NCI-H2227 treated with DMSO at 0.1 percent for 48 hours (cell line): ENCODE measurements around the gene IL37.
A peak's percentile ranks its signal among the peaks of the same experiment; 100 is the strongest.
"Not testable (repeated sequence)": the region's sequence is repeated elsewhere in the genome, so short reads cannot be mapped to it uniquely, and the experiment has no call there.

Experiments
- DNase-seq: peaks from one replicate; lab custom pipeline; 2025; lab: John Stamatoyannopoulos, UW

Gene IL37

GRCh38 chr2:112923237-112923966 lies 12.4 kb downstream of the IL37 start:
- no peak for DNase-seq

- DNase-seq = no peak
These were observed 13.0 kb downstream of the IL37 start for GRCh38 chr2:112923967-112924338.

GRCh38 chr2:112924360-112924759 lies 13.4 kb downstream of the IL37 start:
- no peak for DNase-seq

GRCh38 chr2:112924821-112925220 lies 13.9 kb downstream of the IL37 start:
- no peak for DNase-seq

GRCh38 chr2:112926707-112927106 lies 15.7 kb downstream of the IL37 start:
- DNase-seq = no peak

- DNase-seq = no peak
These were observed 16.8 kb downstream of the IL37 start for GRCh38 chr2:112927745-112928144.

- DNase-seq = no peak
These were observed 22.3 kb downstream of the IL37 start for GRCh38 chr2:112933261-112933660.

GRCh38 chr2:112934117-112934516 lies 23.2 kb downstream of the IL37 start:
- DNase-seq = not testable (repeated sequence)

GRCh38 chr2:112936927-112937232 lies 25.9 kb downstream of the IL37 start:
- DNase-seq = no peak

- DNase-seq = no peak
These were observed 27.9 kb downstream of the IL37 start for GRCh38 chr2:112938904-112939303.

- DNase-seq = no peak
These were observed 28.5 kb downstream of the IL37 start for GRCh38 chr2:112939425-112939824.

GRCh38 chr2:112940859-112941625 lies 30.1 kb downstream of the IL37 start:
- DNase-seq = no peak

- peak; percentile 68 for DNase-seq
These were observed 31.0 kb downstream of the IL37 start for GRCh38 chr2:112941753-112942653.

GRCh38 chr2:112942654-112943002 lies 31.7 kb downstream of the IL37 start:
- no peak for DNase-seq

- no peak for DNase-seq
These were observed 34.0 kb downstream of the IL37 start for GRCh38 chr2:112944971-112945370.

GRCh38 chr2:112946086-112946485 lies 35.1 kb downstream of the IL37 start:
- DNase-seq = no peak

- no peak for DNase-seq
These were observed 36.4 kb downstream of the IL37 start for GRCh38 chr2:112947374-112947773.

- no peak for DNase-seq
These were observed 38.5 kb downstream of the IL37 start for GRCh38 chr2:112949456-112949855.

GRCh38 chr2:112954364-112954763 lies 43.4 kb downstream of the IL37 start:
- no peak for DNase-seq

GRCh38 chr2:112957511-112957910 lies 46.5 kb downstream of the IL37 start:
- no peak for DNase-seq

GRCh38 chr2:112958428-112959108 lies 47.6 kb downstream of the IL37 start:
- peak; percentile 25 for DNase-seq

GRCh38 chr2:112959109-112959812 lies 48.3 kb downstream of the IL37 start:
- peak; percentile 25 for DNase-seq
